Measurements from ENCODE around the gene SCARF2. TPM values are rescaled to one million over a fixed set of nuclear protein-coding genes. Genes with fewer than 3 reads are reported as not detected.
"Not testable (repeated sequence)": the region's sequence is repeated elsewhere in the genome, so short reads cannot be mapped to it uniquely, and the experiment has no call there.

SCARF2 gene
- total RNA-seq, 3 donors from 2014 or later: 0.24 to 0.46 (median 0.37) TPM

GRCh38 chr22:20384171-20384570, 53.5 kb downstream of the SCARF2 start:
- H3K9me3 Mint-ChIP-seq: no peaks in the 10 kb centered on the region
- no peaks in the 10 kb centered on the region for H3K36me3 Mint-ChIP-seq (ENCODE audit: insufficient read depth)
- DNase-seq: no peak
- peaks cover 5% of the 10 kb centered on the region for H3K27me3 Mint-ChIP-seq (ENCODE audit: low read depth)
- no peaks in the 10 kb centered on the region for H3K4me1 Mint-ChIP-seq (ENCODE audit: low read depth)
- H3K4me3 Mint-ChIP-seq: no peak overlapping the region
- no peak for ATAC-seq

GRCh38 chr22:20383538-20383937, 54.1 kb downstream of the SCARF2 start:
- no peak for ATAC-seq
- no peaks in the 10 kb centered on the region for H3K36me3 Mint-ChIP-seq (ENCODE audit: insufficient read depth)
- H3K9me3 Mint-ChIP-seq: no peaks in the 10 kb centered on the region
- no peak overlapping the region for H3K4me3 Mint-ChIP-seq
- DNase-seq: no peak
- no peaks in the 10 kb centered on the region for H3K4me1 Mint-ChIP-seq (ENCODE audit: low read depth)
- peaks cover 5% of the 10 kb centered on the region for H3K27me3 Mint-ChIP-seq (ENCODE audit: low read depth)

GRCh38 chr22:20380486-20380885, 57.1 kb downstream of the SCARF2 start:
- H3K27me3 Mint-ChIP-seq (ENCODE audit: low read depth): peaks cover 3% of the 10 kb centered on the region
- no peak overlapping the region for H3K4me3 Mint-ChIP-seq
- H3K4me1 Mint-ChIP-seq (ENCODE audit: low read depth): no peaks in the 10 kb centered on the region
- no peaks in the 10 kb centered on the region for H3K9me3 Mint-ChIP-seq
- ATAC-seq: no peak
- H3K36me3 Mint-ChIP-seq (ENCODE audit: insufficient read depth): no peaks in the 10 kb centered on the region
- no peak for DNase-seq

- H3K4me3 Mint-ChIP-seq; H3K27me3 Mint-ChIP-seq (ENCODE audit: low read depth); ATAC-seq; H3K9me3 Mint-ChIP-seq; H3K4me1 Mint-ChIP-seq (ENCODE audit: low read depth); H3K36me3 Mint-ChIP-seq (ENCODE audit: insufficient read depth); DNase-seq: not testable (repeated sequence)
Observed at GRCh38 chr22:20378684-20379083, 58.9 kb downstream of the SCARF2 start.

GRCh38 chr22:20378110-20378509, 59.5 kb downstream of the SCARF2 start:
- peaks cover 3% of the 10 kb centered on the region for H3K27me3 Mint-ChIP-seq (ENCODE audit: low read depth)
- H3K4me1 Mint-ChIP-seq (ENCODE audit: low read depth): no peaks in the 10 kb centered on the region
- peaks cover 3% of the 10 kb centered on the region for H3K9me3 Mint-ChIP-seq
- H3K4me3 Mint-ChIP-seq: no peak overlapping the region
- no peak for ATAC-seq
- DNase-seq: no peak
- peaks cover 2% of the 10 kb centered on the region for H3K36me3 Mint-ChIP-seq (ENCODE audit: insufficient read depth)

GRCh38 chr22:20376983-20377382, 60.6 kb downstream of the SCARF2 start:
- H3K36me3 Mint-ChIP-seq (ENCODE audit: insufficient read depth); H3K9me3 Mint-ChIP-seq; H3K4me1 Mint-ChIP-seq (ENCODE audit: low read depth); ATAC-seq; DNase-seq; H3K27me3 Mint-ChIP-seq (ENCODE audit: low read depth); H3K4me3 Mint-ChIP-seq: not testable (repeated sequence)

- H3K9me3 Mint-ChIP-seq; DNase-seq; H3K27me3 Mint-ChIP-seq (ENCODE audit: low read depth); H3K4me3 Mint-ChIP-seq; H3K36me3 Mint-ChIP-seq (ENCODE audit: insufficient read depth); H3K4me1 Mint-ChIP-seq (ENCODE audit: low read depth); ATAC-seq: not testable (repeated sequence)
Observed at GRCh38 chr22:20376281-20376680, 61.3 kb downstream of the SCARF2 start.

Other genes starting within 250 kb of the SCARF2 start
- 1 to 10 TPM in 2 of 3 donors, under 1 TPM in 1; 0.89 to 1.4 (median 1.0) TPM for gene RTN4R, start 169.5 kb downstream of the SCARF2 start, total RNA-seq
- gene DGCR6L, start 117.8 kb downstream of the SCARF2 start, total RNA-seq: 10 to 100 TPM; 30.3 to 38.1 (median 33.2) TPM
- 10 to 100 TPM; 16.4 to 21.1 (median 19.4) TPM for gene ZNF74, start 43.7 kb downstream of the SCARF2 start, total RNA-seq
- gene KLHL22, start 58.0 kb upstream of the SCARF2 start, total RNA-seq: 1 to 10 TPM; 4.6 to 5.8 (median 5.7) TPM
- 10 to 100 TPM; 83.2 to 90.5 (median 84.0) TPM for gene MED15, start 69.8 kb upstream of the SCARF2 start, total RNA-seq

Measured in activated T-cell treated with anti-CD3 and anti-CD28 coated beads, Interleukin-2, amount 50 U/mL, for 4 hours (primary cell).